ENCODE data around the gene SLF2. TPM values are rescaled to one million over a fixed set of nuclear protein-coding genes. Genes with fewer than 3 reads are reported as not detected.

The SLF2 gene
- total and polyA plus RNA-seq, 2 of the 8 experiments (the other 6 are each of a cell fraction or from before 2014, with no cell fraction given) = 5.5 to 20.9 TPM

- TF ChIP-seq CHD7 (IDR thresholded peaks at IDR 0.05; ENCODE audit: insufficient replicate concordance, low read length) (no peak), HDAC6 (IDR thresholded peaks at IDR 0.05; ENCODE audit: low read depth, low read length) (no peak), POLR2A (IDR thresholded peaks at IDR 0.05; ENCODE audit: control extremely low read depth in 1 of 2, low read depth in 2 of 2, low read length in 2 of 2) (no peak), BRCA1 (IDR thresholded peaks at IDR 0.05; ENCODE audit: low read depth, low read length) (no peak), BCL11A (IDR thresholded peaks at IDR 0.05; ENCODE audit: low read depth in 2 of 2, low read length in 2 of 2) (no peak), E2F6 (IDR thresholded peaks at IDR 0.05) (no peak), TCF12 (IDR thresholded peaks at IDR 0.05; ENCODE audit: low read depth, low read length) (no peak), NANOG (IDR thresholded peaks at IDR 0.05; ENCODE audit: insufficient read depth, low read depth, low read length, poor library complexity, severe bottlenecking) (no peak), ZNF274 (IDR thresholded peaks at IDR 0.05; ENCODE audit: borderline replicate concordance, extremely low read depth, low read length) (no peak), SP2 (IDR thresholded peaks at IDR 0.05; ENCODE audit: low read length) (no peak), JUN (IDR thresholded peaks at IDR 0.05; ENCODE audit: low read depth, low read length) (no peak)
Observed at GRCh38 chr10:100980711-100981110, 67.9 kb downstream of the SLF2 start (continued).
